ENCODE data around the gene TBX19.

DNA sequence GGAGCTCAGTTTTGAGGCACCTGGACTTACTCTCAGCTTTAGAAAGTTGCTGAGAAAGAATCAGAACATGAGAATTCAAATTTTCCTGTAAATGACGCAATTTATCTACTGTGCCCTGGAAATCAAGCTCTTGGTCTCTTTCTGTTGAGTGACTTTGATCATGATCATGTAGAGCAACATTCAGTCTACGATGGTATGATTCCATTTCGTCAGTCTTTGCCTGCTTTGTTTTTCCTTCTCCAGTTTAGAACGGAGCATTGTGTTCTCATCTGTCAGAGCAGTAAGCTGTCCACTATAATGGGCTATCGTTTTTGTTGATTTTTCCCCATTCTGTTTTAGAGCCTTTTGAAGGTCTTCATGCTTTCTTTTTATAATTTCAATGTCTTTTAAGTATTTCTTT is 34.2 kb upstream of the TBX19 start:
- TF ChIP-seq, protein P1, sequence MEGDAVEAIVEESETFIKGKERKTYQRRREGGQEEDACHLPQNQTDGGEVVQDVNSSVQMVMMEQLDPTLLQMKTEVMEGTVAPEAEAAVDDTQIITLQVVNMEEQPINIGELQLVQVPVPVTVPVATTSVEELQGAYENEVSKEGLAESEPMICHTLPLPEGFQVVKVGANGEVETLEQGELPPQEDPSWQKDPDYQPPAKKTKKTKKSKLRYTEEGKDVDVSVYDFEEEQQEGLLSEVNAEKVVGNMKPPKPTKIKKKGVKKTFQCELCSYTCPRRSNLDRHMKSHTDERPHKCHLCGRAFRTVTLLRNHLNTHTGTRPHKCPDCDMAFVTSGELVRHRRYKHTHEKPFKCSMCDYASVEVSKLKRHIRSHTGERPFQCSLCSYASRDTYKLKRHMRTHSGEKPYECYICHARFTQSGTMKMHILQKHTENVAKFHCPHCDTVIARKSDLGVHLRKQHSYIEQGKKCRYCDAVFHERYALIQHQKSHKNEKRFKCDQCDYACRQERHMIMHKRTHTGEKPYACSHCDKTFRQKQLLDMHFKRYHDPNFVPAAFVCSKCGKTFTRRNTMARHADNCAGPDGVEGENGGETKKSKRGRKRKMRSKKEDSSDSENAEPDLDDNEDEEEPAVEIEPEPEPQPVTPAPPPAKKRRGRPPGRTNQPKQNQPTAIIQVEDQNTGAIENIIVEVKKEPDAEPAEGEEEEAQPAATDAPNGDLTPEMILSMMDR (conservative IDR thresholded peaks at IDR 0.05; ENCODE audit: low read depth, low read length) = no peak
- TF ChIP-seq CEBPB (IDR thresholded peaks at IDR 0.05; ENCODE audit: low read depth, low read length) = no peak
- no peak for TF ChIP-seq BHLHE40 (IDR thresholded peaks at IDR 0.05; ENCODE audit: low read depth, low read length)
- no peak for TF ChIP-seq POLR2A (IDR thresholded peaks at IDR 0.05; ENCODE audit: low read depth, low read length)
- TF ChIP-seq CHD1 (IDR thresholded peaks at IDR 0.05; ENCODE audit: low read depth, low read length) = no peak
- TF ChIP-seq MXI1 (IDR thresholded peaks at IDR 0.05; ENCODE audit: borderline replicate concordance, low read depth, low read length) = no peak
- no peak for TF ChIP-seq MAFK (IDR thresholded peaks at IDR 0.05; ENCODE audit: low read depth, low read length)
- no peak for TF ChIP-seq RCOR1 (IDR thresholded peaks at IDR 0.05; ENCODE audit: insufficient replicate concordance, low read length)
- TF ChIP-seq, protein P2, sequence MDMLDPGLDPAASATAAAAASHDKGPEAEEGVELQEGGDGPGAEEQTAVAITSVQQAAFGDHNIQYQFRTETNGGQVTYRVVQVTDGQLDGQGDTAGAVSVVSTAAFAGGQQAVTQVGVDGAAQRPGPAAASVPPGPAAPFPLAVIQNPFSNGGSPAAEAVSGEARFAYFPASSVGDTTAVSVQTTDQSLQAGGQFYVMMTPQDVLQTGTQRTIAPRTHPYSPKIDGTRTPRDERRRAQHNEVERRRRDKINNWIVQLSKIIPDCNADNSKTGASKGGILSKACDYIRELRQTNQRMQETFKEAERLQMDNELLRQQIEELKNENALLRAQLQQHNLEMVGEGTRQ (IDR thresholded peaks at IDR 0.05; ENCODE audit: low read depth, low read length) = no peak
- TF ChIP-seq RAD21 (IDR thresholded peaks at IDR 0.05; ENCODE audit: low read length) = no peak
- TF ChIP-seq RFX5 (IDR thresholded peaks at IDR 0.05; ENCODE audit: low read depth, low read length) = no peak
- no peak for TF ChIP-seq SMC3 (IDR thresholded peaks at IDR 0.05; ENCODE audit: low read depth, low read length)
